ENCODE results near the gene TXNDC12. TPM values are rescaled to one million over a fixed set of nuclear protein-coding genes. Genes with fewer than 3 reads are reported as not detected.
"Not testable (repeated sequence)": the region's sequence is repeated elsewhere in the genome, so short reads cannot be mapped to it uniquely, and the experiment has no call there.

TXNDC12 gene
- polyA plus RNA-seq, 3 donors, result 24.3 to 125 (median 121) TPM

DNA sequence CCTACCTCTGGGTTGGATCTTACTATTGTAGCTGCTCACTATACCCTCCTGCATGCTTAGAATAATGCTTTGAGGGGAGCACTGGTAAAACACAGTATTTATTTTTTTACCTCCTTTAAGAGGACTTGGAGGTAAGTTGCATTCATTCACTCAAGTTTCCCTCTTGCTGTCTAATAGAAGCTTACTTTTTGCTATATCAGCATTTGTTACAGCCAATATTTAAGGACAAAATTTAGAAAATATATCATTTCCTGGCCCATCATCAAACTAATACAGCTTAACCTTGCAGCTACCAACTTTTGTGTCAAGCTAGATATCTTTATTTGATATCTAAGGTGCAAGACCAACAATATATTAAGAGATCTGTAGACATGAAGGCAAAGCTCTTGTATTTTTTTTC, 32.9 kb upstream of the TXNDC12 start:
- DNase-seq; H3K4me1 ChIP-seq (ENCODE audit: control insufficient read depth in 1 of 2, insufficient read depth in 2 of 2, low read length in 2 of 2); H3K4me1 Mint-ChIP-seq; H3K4me3 ChIP-seq (replicated peaks in 1 of 3; ENCODE audit: low read depth in 2 of 3, low read length in 3 of 3); H3K9me3 ChIP-seq (replicated peaks in 1 of 2; ENCODE audit: control insufficient read depth in 1 of 2, insufficient read depth in 1 of 2, low read length in 2 of 2); H2AFZ ChIP-seq (ENCODE audit: insufficient read depth, low read depth, low read length, poor library complexity, severe bottlenecking); H3K9me3 Mint-ChIP-seq; H3K4me2 ChIP-seq (replicated peaks; ENCODE audit: extremely low read depth, low read length, poor library complexity, severe bottlenecking); H3K4me3 Mint-ChIP-seq; H3K9ac ChIP-seq (ENCODE audit: insufficient read depth, low read length, poor library complexity, severe bottlenecking); H3K79me2 ChIP-seq (ENCODE audit: insufficient read depth, low read length); H3K27me3 Mint-ChIP-seq (ENCODE audit: low read depth in 3 of 3); H3K27ac Mint-ChIP-seq; H3K27me3 ChIP-seq (ENCODE audit: control insufficient read depth in 2 of 2, insufficient read depth in 2 of 2, low read length in 2 of 2); intact Hi-C loops (cut with micrococcal nuclease); H3K27ac ChIP-seq (ENCODE audit: low read depth in 1 of 2, low read length in 2 of 2): not testable (repeated sequence)
- H3K36me3 Mint-ChIP-seq, result peaks cover 38 to 74% of the 10 kb centered on the region in 2 donors
- Histone ChIP-seq H4K20me1 (ENCODE audit: insufficient read depth, low read length) (peaks cover 20% of the 10 kb centered on the region), H3K36me3 (replicated peaks in 1 of 2; ENCODE audit: control insufficient read depth in 1 of 2, insufficient read depth in 2 of 2, low read length in 2 of 2) (peaks cover 57 to 77% of the 10 kb centered on the region in 2 donors)

DNA sequence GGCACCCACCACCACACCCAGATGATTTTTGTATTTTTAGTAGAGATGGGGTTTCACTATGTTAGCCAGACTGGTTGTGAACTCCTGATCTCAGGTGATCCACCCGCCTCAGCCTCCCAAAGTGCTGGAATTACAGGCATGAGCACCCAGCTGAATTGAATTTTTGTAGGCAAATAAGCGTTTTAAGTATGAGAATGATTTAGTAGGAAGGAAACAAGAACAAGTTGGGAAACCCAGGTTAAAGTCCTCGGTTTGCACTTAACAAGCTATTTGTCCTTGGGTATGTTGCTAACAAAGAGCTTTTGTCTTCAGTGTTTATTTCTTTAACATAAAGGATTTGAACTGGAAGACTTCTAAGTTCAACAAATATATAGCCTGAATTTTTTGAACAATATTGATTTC, 25.0 kb upstream of the TXNDC12 start:
- no peak for DNase-seq
- no peaks in the 10 kb centered on the region for H3K4me1 ChIP-seq (ENCODE audit: control insufficient read depth in 1 of 2, insufficient read depth in 2 of 2, low read length in 2 of 2)
- H2AFZ ChIP-seq (ENCODE audit: insufficient read depth, low read depth, low read length, poor library complexity, severe bottlenecking), result no peak overlapping the region
- no peaks in the 10 kb centered on the region for H3K9me3 ChIP-seq (replicated peaks in 1 of 2; ENCODE audit: control insufficient read depth in 1 of 2, insufficient read depth in 1 of 2, low read length in 2 of 2)
- H3K27me3 ChIP-seq (ENCODE audit: control insufficient read depth in 2 of 2, insufficient read depth in 2 of 2, low read length in 2 of 2), result no peaks in the 10 kb centered on the region
- H4K20me1 ChIP-seq (ENCODE audit: insufficient read depth, low read length), result peaks cover 87% of the 10 kb centered on the region
- H3K4me3 ChIP-seq (replicated peaks in 1 of 3; ENCODE audit: low read depth in 2 of 3, low read length in 3 of 3), result no peak overlapping the region
- H3K4me3 Mint-ChIP-seq, result no peak overlapping the region
- no peak overlapping the region for H3K4me2 ChIP-seq (replicated peaks; ENCODE audit: extremely low read depth, low read length, poor library complexity, severe bottlenecking)
- H3K79me2 ChIP-seq (ENCODE audit: insufficient read depth, low read length), result peaks cover 49% of the 10 kb centered on the region
- no peak for TF ChIP-seq CTCF (IDR thresholded peaks at IDR 0.05)
- no peaks in the 10 kb centered on the region for H3K9me3 Mint-ChIP-seq
- 93% methylated on average over 2 of the region's 3 CpGs for WGBS (ENCODE audit: insufficient coverage)
- H3K4me1 Mint-ChIP-seq, result peaks cover 12% of the 10 kb centered on the region
- H3K36me3 ChIP-seq (replicated peaks in 1 of 2; ENCODE audit: control insufficient read depth in 1 of 2, insufficient read depth in 2 of 2, low read length in 2 of 2), result peaks cover 35 to 73% of the 10 kb centered on the region in 2 donors
- no peaks in the 10 kb centered on the region for H3K27me3 Mint-ChIP-seq (ENCODE audit: low read depth in 3 of 3)
- intact Hi-C loops (cut with micrococcal nuclease), result no loop called here
- peak overlapping the region in 2 of 7 donors; percentile 75 to 76 for H3K27ac Mint-ChIP-seq
- H3K36me3 Mint-ChIP-seq, result peaks cover 23 to 58% of the 10 kb centered on the region in 2 donors
- H3K9ac ChIP-seq (ENCODE audit: insufficient read depth, low read length, poor library complexity, severe bottlenecking), result no peak overlapping the region
- no peak overlapping the region for H3K27ac ChIP-seq (ENCODE audit: low read depth in 1 of 2, low read length in 2 of 2)

DNA sequence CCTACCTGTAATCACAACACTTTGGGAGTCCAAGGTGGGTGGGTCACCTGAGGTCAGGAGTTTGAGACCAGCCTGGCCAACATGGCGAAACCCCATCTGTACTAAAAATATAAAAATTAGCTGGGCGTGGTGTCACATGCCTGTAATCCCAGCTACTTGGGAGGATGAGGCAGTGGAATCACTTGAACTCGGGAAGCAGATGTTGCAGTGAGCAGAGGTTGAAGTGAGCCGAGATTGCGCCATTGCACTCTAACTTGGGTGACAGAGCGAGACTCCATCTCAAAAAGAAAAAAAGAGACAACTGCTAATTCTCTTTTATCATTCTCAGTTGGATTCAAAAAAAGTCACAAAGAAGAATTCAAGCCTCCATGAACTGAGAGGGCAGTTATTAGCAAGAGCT, 22.3 kb upstream of the TXNDC12 start:
- Histone ChIP-seq H3K79me2 (ENCODE audit: insufficient read depth, low read length) (peaks cover 59% of the 10 kb centered on the region), H4K20me1 (ENCODE audit: insufficient read depth, low read length) (peaks cover 83% of the 10 kb centered on the region), H3K36me3 (replicated peaks in 1 of 2; ENCODE audit: control insufficient read depth in 1 of 2, insufficient read depth in 2 of 2, low read length in 2 of 2) (peaks cover 30 to 62% of the 10 kb centered on the region in 2 donors)
- H3K9me3 Mint-ChIP-seq; H2AFZ ChIP-seq (ENCODE audit: insufficient read depth, low read depth, low read length, poor library complexity, severe bottlenecking); H3K4me1 Mint-ChIP-seq; H3K4me1 ChIP-seq (ENCODE audit: control insufficient read depth in 1 of 2, insufficient read depth in 2 of 2, low read length in 2 of 2); intact Hi-C loops (cut with micrococcal nuclease); H3K27me3 Mint-ChIP-seq (ENCODE audit: low read depth in 3 of 3); H3K9me3 ChIP-seq (replicated peaks in 1 of 2; ENCODE audit: control insufficient read depth in 1 of 2, insufficient read depth in 1 of 2, low read length in 2 of 2); H3K9ac ChIP-seq (ENCODE audit: insufficient read depth, low read length, poor library complexity, severe bottlenecking); H3K4me3 Mint-ChIP-seq; H3K27ac ChIP-seq (ENCODE audit: low read depth in 1 of 2, low read length in 2 of 2); H3K4me3 ChIP-seq (replicated peaks in 1 of 3; ENCODE audit: low read depth in 2 of 3, low read length in 3 of 3); DNase-seq; H3K27me3 ChIP-seq (ENCODE audit: control insufficient read depth in 2 of 2, insufficient read depth in 2 of 2, low read length in 2 of 2); H3K4me2 ChIP-seq (replicated peaks; ENCODE audit: extremely low read depth, low read length, poor library complexity, severe bottlenecking): not testable (repeated sequence)
- no CpG with 5 or more reads among the region's 6 CpGs for WGBS (ENCODE audit: insufficient coverage)
- peaks cover 24 to 64% of the 10 kb centered on the region in 2 donors for H3K36me3 Mint-ChIP-seq
- H3K27ac Mint-ChIP-seq, result peak overlapping the region in 1 of 7 donors; percentile 58
